Stimulated activated CD4-positive, alpha-beta T cell treated with anti-CD3 and anti-CD28 coated beads, Interleukin-4, amount 100 ng/mL, for 4 hours (primary cell): ENCODE data around the gene RFLNA.
"Not testable (repeated sequence)": the region's sequence is repeated elsewhere in the genome, so short reads cannot be mapped to it uniquely, and the experiment has no call there.

ENCODE experiments used
- DNase-seq, 2 experiments: peaks; one replicate each; pipeline ENCODE4 v3.0.0-alpha.2; 2020

Gene RFLNA

DNA sequence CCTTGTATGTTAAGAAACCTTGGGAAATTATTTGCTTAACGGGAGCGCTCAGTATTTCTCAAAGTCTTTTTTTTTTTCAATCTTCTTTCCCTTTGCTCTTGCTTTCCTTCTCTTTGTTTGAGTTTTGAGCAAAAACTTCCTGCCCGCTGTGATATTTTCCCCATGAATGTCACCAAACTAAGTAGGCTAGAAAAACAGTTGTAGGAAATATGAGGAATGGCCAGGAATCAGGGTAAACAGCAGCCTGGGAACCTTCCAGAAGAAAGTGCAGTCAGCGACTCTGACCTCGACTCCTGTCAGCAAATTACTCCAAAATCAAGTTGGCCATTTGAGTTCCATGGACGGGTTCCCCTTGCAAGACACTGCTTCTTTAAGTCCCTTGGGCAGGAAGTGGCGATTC, 11.6 kb upstream of the RFLNA start:
- no peak for DNase-seq

DNA sequence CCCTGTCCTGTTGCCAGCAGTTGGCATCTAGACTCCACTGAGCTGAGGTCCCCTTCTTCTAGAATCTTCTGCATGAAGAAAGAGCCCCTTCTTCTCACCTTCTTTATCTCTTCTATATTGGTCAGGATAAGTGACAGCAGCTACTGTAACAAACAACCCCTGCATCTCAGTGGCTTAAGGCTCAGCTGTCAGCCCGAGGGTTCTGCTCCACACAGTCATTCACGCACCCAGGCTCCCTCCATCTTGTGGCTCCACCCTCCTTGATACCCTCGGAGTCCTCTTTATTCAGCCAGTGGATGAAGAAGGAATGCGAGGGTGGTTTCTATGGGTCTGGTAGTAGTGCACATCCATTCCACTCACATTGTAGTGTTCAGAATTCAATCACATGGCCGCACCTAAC, 10.5 kb upstream of the RFLNA start:
- DNase-seq = no peak

- no peak for DNase-seq
These were observed 8.5 kb upstream of the RFLNA start for GRCh38 chr12:124286414-124286813.

GRCh38 chr12:124286971-124287370, 7.9 kb upstream of the RFLNA start:
- DNase-seq = no peak

DNA sequence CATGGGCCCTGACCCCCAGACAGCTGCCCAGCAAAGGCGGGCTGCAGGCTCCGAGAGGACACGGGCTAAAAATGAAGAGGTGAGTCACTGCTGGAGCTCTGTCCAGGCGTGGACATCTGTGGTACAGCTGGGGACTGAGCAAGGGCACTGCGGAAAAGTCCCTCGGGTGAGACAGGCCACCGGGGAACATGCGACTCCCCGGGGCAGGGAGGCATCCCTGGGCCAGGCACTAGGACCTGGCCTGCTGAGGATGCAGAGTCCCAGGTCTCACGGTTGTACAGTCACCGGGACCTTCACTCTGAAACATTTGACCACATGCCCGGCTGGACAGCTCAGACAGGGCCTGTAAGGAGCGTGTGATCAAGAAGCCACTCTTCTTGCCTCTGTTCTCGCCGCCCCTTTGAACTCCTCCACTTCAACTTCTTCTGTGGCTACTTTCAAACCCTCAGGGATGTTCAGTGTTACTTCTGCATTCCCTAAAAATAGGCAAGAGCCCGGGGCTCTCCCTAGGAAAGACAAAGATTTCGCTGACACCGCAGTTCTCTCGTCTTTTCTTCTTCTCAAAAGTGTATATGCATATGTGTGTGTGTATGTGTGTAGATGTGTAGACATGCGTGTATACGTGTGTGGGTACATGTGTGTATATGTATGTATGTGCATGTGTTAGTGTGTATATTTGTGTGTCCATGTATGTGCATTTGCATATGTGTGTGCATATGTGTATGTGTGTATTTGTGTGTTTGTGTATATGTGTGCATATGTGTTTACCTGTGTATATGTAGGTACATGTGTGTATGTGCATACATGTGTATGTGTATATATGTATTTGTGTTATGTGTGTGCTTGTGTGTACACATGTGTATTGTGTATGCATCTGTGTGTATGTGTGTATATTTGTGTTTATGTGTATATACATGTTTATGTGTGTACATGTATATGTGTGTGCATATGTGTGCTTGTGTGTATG, 5.0 kb upstream of the RFLNA start:
- DNase-seq = no peak

- no peak for DNase-seq
These were observed 2.5 kb upstream of the RFLNA start for GRCh38 chr12:124292385-124292784.

DNA sequence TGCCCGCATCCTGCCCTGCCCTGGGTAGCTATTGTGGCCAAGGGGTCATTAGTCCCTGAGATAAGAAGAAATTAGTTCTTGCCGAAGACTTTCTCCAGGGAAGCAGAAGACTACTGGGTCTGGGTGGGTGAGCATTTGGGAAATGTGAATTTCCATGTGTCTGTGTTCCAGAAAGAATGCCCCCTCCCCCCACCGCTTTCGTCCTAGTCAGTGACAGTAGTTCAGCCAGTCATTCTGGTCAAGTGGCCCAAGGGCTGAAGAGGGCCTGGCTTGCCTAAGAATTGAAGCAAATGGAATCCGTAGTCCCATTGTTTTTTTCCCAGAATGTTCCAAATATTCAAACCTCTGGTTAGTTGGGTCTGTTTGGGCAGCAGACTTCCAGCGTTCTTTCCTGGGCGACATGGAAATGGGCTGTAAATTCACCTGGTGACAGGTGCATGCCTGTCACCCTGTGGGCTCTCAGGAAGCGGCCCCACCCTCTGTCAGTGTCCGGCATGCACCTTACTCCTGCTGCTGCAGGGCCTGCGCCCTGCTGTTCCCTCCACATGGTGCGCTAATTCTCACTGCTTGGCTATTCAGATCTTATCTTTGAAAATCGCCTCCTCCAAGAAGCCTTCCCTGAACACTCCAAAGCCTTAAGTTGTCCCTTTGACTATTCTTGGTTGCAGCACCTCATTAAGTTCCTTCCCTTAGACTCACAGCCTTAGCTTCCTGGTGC, 1.4 kb upstream of the RFLNA start:
- DNase-seq = no peak

DNA sequence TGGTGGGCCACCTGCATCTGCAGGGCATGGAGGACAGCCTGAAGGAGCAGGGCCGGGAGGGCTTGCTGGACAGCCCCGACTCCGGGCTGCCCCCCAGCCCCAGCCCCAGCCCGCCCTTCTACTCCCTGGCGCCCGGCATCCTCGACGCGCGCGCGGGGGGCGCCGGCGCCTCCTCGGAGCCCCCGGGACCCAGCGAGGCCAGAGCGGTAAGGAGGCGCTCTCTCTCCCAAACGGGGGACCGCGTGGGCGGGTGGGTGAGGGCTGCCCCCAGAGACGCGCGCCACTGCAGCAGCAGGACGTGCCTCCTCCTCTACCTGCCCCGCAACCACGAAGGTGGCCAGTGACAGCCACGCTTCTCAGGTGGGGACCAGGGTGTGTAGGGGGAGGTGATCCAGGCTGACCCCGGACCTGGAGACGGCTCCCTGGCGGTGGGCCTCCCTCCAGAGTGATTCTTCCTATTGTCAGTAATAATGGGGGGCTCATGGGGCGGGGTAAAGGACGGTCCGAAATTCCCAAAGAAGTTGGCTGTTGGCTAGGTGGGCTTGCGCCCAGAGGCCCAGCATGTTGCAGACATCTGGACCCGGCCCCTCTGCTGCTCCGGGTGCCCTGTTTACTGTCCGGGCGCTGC, 652 bp downstream of the RFLNA start:
- DNase-seq = no peak

- no peak for DNase-seq
These were observed 1.5 kb downstream of the RFLNA start for GRCh38 chr12:124296295-124296915.

GRCh38 chr12:124296916-124297351, 2.0 kb downstream of the RFLNA start:
- DNase-seq = no peak

DNA sequence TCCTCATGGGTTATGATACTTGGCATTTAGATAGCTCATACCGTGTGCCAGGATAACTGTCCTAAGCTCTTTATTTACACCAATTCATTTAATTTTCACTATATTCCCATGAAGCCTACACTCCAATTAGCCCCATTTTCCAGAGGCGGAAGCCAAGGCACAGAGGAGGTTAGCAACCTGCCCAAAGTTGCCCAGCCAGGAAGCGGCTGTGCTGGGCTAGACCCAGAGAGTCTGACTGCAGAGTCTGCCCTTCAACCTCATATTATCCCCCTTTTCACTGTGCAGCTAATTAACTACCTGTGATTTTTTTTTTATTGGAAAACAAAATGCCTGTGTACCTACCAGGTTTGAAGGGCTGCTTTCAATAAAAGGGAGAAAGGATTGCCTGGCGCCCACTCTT, 2.5 kb downstream of the RFLNA start:
- DNase-seq = no peak

DNA sequence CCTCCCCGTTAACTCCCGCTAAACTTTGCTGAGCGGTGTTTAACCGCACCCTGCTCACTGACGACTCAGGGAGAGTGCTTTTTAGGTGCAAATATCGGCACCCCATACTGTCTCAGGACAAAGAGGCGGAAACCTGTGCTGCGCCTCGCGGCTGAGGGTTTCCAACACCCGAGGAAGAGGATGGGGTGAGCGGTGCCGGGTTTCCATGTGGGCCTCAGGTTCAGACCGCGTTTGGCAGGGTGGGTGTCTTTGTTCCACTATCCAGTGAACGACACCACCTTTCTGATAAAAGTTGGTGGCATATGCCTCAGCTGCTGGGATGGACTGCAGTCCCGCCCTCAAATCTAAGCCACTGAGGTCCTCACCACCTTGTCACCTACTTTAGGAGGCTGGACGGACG, 3.0 kb downstream of the RFLNA start:
- DNase-seq = no peak

- DNase-seq = no peak
These were observed 4.0 kb downstream of the RFLNA start for GRCh38 chr12:124298685-124299410.

DNA sequence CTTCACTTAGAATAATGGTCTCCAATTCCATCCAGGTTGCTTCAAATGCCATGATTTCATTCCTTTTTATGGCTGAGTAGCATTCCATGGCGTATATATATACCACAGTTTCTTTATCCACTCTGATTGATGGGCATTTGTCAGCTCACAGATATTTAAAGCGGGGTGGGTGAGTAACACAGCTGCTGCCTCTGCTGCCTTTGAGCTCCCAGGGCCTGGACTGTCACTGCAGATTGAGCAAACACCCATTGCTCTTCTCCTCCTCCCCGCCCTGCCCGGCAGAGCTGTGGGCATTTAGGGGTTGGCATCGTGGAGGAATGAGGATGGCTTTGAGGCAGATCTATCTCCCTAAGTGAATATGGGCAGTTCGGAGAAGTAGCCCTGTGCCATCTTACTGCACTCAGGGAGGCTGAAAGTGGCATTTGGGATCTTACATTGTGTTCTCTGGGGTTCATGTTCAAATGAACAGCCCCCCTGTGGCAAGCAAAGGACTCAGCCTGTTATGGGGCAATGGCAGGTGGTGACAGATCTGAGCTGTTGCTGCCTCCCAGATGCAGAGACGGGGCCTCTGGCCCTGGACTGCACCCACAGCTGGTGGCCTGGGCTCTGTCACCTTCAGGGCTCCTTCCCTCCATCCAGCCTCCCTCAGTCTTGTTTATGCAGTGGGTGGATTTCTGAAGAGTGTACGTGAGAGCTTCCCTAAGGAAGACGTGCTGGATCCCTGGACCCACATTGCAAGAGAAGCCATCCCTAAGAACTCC, 4.9 kb downstream of the RFLNA start:
- no peak for DNase-seq

DNA sequence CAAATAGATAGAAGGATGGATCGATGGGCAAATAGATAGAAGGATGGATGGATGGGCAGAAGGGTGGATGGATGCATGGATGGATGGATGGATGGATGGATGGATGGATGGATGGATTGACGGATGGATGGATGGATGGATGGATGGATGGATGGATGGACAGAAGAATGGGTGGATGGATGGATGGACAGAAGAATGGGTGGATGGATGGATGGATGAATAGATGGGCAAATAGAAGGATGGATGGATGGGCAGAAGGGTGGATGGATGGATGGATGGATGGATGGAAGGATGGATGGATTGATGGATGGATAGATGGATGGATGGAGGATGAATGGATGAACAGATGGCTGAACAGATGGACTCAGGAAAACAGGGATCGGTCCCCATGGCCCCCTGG, 5.8 kb downstream of the RFLNA start:
- not testable (repeated sequence) for DNase-seq

DNA sequence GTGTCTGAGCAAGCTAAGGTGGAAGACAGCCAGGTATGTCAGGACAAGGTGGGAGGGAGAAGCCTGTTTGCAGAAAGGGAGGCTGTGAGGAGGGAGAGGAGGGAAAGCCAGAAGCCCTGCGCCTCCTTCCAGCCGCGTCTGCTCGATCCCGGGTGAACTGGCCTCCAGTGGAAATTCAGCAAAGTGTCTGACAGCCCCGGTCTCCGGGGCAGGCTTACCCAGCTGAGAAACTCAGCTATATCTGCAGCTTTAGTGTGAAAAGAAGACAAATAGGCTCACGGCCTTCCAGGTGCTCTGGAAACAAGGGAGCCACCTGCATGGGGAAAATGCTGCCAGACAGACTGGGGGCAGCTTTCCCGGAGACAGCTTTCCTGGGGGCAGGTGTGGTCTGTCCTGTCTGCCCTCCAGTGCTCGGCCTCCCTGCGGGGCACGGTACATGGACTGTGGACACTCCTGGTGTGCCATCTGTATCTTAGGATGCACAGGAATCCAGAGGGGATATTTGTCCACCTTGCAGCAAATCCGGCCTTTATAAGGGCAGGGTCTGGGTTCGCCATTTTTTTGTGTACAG, 6.3 kb downstream of the RFLNA start:
- no peak for DNase-seq

DNA sequence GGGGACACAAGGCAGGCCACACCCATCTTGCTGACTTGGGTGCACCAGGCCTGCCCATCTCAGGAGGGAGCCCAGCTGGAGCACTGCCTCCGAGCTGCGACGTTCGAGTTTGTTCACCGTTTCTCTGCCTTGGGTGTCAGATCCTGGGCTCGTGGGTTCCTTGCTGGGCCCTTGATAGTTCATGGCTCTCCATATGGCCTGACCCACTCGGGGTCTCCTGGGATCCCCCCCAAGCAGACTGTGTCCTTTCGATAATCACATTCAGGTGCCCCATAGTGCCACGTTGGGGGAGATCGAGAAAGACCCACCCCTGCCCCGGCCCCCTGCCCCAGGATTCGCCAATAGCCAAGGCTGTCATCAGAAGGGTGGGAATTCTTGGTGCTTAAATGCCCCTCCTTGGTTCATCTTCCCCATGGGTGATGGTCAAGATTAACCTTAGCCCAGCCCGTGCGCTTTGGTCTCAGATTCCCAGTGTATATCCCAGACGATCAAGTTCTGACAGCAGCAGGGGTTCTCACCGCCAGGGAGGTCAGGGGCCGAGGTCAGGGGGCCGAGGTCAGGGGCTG, 7.4 kb downstream of the RFLNA start:
- DNase-seq = no peak

GRCh38 chr12:124302807-124303578, 8.1 kb downstream of the RFLNA start:
- no peak for DNase-seq

GRCh38 chr12:124303579-124304313, 8.9 kb downstream of the RFLNA start:
- DNase-seq = no peak
